Retina (tissue), 1 donor: ENCODE results near the gene CSAD.
"Not testable (repeated sequence)": the region's sequence is repeated elsewhere in the genome, so short reads cannot be mapped to it uniquely, and the experiment has no call there.

Source experiments
- DNase-seq: peaks from one replicate; pipeline ENCODE4 v3.0.0-alpha.2; 2016

Gene CSAD

GRCh38 chr12:53218551-53219291 lies 38.0 kb upstream of the CSAD start:
- no peak for DNase-seq

GRCh38 chr12:53217931-53218307 lies 37.2 kb upstream of the CSAD start:
- peak; percentile 8 for DNase-seq

GRCh38 chr12:53217051-53217930 lies 36.6 kb upstream of the CSAD start:
- no peak for DNase-seq

GRCh38 chr12:53215497-53215896 lies 34.8 kb upstream of the CSAD start:
- no peak for DNase-seq

GRCh38 chr12:53214687-53215455 lies 34.1 kb upstream of the CSAD start:
- DNase-seq = no peak

GRCh38 chr12:53214221-53214620 lies 33.5 kb upstream of the CSAD start:
- DNase-seq = no peak

GRCh38 chr12:53213348-53213747 lies 32.6 kb upstream of the CSAD start:
- peak; percentile 90 for DNase-seq

- no peak for DNase-seq
Measured at GRCh38 chr12:53212931-53213330, 32.2 kb upstream of the CSAD start.

GRCh38 chr12:53211476-53212381 lies 31.0 kb upstream of the CSAD start:
- no peak for DNase-seq

GRCh38 chr12:53210843-53211242 lies 30.1 kb upstream of the CSAD start:
- DNase-seq = no peak

- DNase-seq = no peak
Measured at GRCh38 chr12:53208877-53209463, 28.2 kb upstream of the CSAD start.

GRCh38 chr12:53208435-53208834 lies 27.7 kb upstream of the CSAD start:
- DNase-seq = no peak

GRCh38 chr12:53207042-53207441 lies 26.3 kb upstream of the CSAD start, which contains the start of gene ITGB7:
TSS of gene ITGB7 (minus strand) at chr12:53207251. CDS start at chr12:53200443, 6,808 bp downstream.
- no peak for DNase-seq

- no peak for DNase-seq
Measured at GRCh38 chr12:53205747-53206419, 25.2 kb upstream of the CSAD start.

GRCh38 chr12:53204351-53204750 lies 23.6 kb upstream of the CSAD start:
- DNase-seq = no peak

GRCh38 chr12:53202316-53202715 lies 21.6 kb upstream of the CSAD start:
- not testable (repeated sequence) for DNase-seq

- no peak for DNase-seq
Measured at GRCh38 chr12:53201639-53202038, 20.9 kb upstream of the CSAD start.

GRCh38 chr12:53201177-53201541 lies 20.4 kb upstream of the CSAD start:
- DNase-seq = no peak

- DNase-seq = no peak
Measured at GRCh38 chr12:53200458-53201176, 19.9 kb upstream of the CSAD start.

GRCh38 chr12:53200107-53200457 lies 19.4 kb upstream of the CSAD start:
- DNase-seq = no peak

- DNase-seq = no peak
Measured at GRCh38 chr12:53199700-53200099, 19.0 kb upstream of the CSAD start.
